ENCODE results near the gene TBL1XR1. TPM values are rescaled to one million over a fixed set of nuclear protein-coding genes. Genes with fewer than 3 reads are reported as not detected.

The TBL1XR1 gene
- total RNA-seq, 1 donor from 2014 or later, result 169 TPM

DNA sequence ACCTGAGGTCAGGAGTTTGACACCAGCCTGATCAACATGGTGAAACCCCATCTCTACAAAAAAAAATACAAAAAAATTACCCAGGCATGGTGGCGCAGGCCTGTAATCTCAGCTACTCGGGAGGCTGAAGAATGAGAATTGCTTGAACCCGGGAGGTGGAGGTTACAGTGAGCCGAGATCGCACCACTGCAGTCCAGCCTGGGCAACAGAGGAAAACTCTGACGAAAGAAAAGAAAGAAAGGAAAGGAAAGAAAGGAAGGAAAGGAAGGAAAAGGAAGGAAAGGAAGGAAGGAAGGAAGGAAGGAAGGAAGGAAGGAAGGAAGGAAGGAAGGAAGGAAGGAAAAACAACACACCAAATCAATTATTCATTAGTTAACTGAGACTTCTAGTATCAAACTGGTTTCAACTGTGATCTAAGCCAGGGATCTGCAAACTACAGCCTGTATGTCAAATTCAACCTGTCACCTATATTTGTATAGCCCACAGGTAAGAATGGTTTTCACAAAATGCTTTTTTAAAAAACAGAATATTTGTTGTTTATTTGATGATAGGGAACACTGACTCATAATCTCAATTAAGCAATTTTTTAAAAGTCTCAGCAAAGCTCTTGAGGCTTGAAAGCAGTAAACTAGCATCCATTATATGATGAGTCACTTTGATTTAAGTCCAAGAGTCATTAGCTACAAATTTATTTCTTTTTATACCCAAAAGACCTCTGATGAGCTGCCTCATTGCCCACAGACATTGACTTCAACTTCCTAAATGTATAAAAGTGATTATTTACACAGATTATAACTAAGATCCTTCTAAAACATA is 127.6 kb downstream of the TBL1XR1 start:
- intact Hi-C loops (cut with micrococcal nuclease), result no loop called here

DNA sequence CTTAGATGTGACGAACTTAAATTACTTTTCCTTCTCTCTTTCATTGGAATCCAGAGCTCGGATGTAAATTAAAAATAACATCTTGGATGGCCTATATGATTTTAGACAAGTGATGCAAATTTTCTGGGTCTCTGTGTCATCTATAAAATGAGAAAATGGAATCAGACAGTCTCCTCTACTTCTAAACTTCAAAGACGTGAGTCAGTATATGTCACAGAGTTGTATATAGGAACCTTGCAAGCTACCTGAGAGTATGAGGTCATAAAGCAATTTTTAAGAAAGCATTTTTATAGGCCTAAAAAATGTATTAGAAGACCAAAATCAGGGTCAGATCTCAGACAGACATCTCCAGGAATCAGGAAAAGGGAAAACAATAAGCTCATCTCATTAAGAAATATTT is 128.3 kb downstream of the TBL1XR1 start:
- intact Hi-C loops (cut with micrococcal nuclease), result no loop called here

DNA sequence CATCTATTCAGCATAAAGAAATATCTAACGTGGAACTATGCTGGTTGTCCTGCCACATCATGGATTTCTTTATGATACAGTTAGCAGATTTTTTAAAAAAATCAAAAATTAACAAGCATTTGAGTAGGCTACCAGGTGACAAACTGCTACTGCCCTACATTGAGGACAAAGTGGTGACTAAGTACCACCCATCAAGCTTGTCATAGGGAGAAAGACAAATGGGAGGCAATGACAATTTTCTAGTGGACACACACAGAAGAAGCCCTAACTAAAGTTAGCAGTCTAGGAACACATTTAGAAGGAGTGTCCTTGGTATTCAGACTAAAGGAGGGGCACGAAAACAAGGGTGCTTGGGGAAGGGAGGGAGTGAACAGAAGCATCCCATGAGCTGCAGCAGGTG is 131.2 kb downstream of the TBL1XR1 start:
- intact Hi-C loops (cut with micrococcal nuclease), result no loop called here

DNA sequence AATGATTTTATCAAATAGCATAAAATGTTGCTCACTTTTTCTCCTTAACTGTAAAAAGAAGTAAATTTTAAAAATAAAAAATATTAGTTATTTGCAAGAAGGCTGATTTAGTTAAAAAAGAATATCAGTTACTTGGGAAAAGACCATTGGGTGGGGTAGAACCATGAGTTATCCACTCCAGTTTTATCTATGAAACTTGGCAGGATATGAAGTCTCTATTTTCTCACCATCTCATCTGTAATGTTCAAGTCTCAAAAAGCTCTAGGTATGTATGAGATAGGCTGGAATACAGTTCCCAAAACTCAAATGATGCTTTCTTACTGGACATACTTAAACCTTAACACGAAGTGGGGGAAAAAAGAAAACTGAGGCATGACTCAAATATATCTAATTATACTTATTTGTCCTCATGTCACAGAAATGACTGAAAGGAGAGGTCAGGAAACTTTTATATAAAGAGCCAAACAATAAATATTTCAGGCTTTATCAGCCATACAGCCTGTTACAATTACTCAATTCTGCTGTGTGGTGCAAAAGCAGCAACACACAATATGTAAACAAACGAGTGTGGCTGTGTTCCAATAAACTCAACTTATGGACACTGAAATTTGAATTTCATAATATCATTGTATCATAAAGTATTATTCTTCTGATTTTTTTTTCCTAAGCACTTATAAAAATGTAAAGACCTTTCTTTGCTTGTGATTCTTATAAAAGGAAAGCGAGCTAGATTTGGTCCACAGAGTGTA is 131.8 kb downstream of the TBL1XR1 start:
- intact Hi-C loops (cut with micrococcal nuclease), result no loop called here

DNA sequence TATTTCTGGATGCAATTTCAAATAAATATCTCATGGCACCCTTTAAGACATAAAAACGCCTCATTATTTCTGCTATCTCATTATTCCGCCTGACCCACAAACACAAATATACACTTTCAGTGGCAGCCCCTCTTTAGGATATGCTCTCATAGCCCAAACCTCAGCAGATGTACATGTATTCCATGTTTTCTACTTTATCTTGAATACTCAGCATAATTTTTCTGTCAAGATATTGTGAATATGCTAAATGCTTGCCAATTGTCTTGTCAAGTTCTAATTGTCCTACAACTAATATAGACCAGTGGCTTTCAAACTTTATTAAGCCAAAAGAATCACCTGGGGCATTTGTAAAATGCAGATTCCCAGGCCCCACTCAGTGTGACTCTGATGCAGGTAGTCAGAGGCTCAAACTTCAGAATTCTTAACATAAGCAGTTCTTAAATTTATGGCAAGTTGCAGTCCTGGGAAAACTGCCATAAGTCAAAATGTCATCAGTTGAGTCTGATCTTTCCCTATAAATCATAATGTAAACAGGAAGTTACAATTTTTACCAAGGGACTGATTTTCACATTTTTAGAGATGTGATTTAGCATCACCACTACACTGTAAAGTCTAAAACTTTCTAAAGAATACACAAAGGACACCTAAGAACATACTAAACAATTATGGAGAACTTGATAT is 135.1 kb downstream of the TBL1XR1 start:
- intact Hi-C loops (cut with micrococcal nuclease), result loop anchor here (5.0 kb wide), 1 partner anchor 35 kb away; no protein-coding TSS in a partner anchor

DNA sequence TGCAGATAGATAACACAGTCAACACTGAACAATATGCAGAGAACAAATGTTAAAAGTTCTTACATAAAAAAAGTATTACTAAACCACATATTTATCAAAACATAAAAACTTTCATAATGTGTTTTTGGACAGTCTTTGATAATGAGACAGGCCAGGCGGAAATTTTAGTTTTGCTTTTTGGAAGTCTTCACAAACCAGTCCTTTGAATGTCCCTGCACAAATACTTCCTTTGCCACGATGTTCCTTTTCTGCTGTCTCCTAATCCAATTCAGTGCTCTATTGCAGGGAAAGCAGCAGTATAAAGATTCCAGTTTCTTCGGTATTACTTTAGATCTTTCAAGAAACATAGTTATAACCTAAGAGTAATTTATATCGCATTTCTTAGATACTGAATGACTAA is 135.9 kb downstream of the TBL1XR1 start:
- intact Hi-C loops (cut with micrococcal nuclease), result loop anchor here (5.0 kb wide), 1 partner anchor 36 kb away; no protein-coding TSS in a partner anchor

DNA sequence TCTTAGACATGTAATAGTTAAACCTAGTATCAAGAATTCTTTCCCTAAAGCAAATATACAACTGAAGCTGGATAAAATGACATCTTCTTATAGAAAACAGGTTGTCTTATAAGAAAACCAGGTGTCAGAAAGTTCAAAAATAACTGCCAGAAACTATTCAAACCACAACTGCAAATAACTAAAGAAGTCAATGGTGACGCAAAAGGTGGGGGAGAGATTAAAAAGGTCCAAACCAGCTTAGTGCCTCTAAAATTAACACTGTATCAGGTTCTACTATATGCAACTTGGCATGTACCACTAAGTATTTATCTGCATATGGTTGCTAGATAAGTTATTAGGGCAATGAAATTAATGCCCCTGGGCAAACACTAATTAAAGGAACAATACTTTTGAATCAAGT is 136.8 kb downstream of the TBL1XR1 start:
- intact Hi-C loops (cut with micrococcal nuclease), result loop anchor here (5.0 kb wide), 1 partner anchor 37 kb away; no protein-coding TSS in a partner anchor

DNA sequence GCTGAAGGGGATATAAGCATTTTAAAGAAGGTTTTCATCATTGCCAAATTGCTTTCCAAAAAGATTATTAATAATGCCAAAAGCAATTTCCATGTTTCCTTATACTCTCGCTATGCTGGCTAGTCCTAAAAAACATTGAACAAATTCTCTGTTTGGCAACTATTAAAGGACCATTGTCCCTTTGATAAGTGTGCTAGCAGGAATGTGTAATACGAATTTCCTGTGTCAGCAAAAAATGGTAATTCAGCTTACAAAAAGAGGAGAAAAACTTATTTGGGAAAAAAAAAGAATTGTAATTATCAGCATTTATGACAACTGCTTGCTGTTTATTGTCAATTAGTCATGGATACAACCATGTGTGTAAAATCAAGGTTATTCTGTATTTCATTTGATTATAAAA is 138.6 kb downstream of the TBL1XR1 start:
- intact Hi-C loops (cut with micrococcal nuclease), result loop anchor here (2.0 to 10.0 kb wide), 3 partner anchors 302 to 586 kb away; no protein-coding TSS in a partner anchor

DNA sequence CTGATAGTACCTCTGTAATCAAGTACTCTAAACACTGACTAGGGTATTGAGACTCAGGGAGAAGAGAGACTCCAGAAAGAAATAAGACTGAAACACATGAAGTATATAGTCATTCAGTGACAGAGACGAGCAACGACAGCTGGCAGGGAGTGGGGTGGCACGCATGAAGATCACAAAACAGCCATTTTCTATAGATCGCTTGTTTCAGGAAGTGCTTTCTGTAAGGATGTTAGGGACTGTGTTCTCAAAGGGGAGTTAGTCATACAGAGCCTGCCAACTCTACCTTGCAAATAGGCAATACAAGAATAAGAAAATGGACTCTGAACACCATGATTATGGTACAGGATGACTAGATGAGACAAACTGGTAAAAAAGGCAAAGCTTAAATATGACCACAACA is 139.5 kb downstream of the TBL1XR1 start:
- intact Hi-C loops (cut with micrococcal nuclease), result loop anchor here (2.0 to 10.0 kb wide), 3 partner anchors 303 to 587 kb away; no protein-coding TSS in a partner anchor

DNA sequence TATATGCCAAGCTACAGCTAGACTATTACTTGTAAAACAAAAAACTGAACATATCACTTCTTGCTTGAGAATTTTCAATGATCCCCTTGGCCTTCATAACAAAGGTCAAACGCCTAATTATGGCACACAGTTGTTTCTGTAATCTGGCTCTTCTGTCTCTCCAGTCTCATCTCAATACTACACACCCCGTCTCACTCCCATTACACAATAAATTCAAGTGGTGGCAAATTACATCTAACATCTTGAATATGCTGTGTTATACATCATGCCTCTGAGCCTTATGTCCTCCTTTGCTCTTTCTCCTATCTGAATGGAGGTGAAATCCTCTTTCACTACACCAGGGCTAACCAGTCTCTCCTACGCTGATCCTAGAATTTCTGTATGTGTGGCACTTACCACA is 140.4 kb downstream of the TBL1XR1 start:
- intact Hi-C loops (cut with micrococcal nuclease), result loop anchor here (10.0 kb wide), 2 partner anchors 488 to 588 kb away; no protein-coding TSS in a partner anchor

DNA sequence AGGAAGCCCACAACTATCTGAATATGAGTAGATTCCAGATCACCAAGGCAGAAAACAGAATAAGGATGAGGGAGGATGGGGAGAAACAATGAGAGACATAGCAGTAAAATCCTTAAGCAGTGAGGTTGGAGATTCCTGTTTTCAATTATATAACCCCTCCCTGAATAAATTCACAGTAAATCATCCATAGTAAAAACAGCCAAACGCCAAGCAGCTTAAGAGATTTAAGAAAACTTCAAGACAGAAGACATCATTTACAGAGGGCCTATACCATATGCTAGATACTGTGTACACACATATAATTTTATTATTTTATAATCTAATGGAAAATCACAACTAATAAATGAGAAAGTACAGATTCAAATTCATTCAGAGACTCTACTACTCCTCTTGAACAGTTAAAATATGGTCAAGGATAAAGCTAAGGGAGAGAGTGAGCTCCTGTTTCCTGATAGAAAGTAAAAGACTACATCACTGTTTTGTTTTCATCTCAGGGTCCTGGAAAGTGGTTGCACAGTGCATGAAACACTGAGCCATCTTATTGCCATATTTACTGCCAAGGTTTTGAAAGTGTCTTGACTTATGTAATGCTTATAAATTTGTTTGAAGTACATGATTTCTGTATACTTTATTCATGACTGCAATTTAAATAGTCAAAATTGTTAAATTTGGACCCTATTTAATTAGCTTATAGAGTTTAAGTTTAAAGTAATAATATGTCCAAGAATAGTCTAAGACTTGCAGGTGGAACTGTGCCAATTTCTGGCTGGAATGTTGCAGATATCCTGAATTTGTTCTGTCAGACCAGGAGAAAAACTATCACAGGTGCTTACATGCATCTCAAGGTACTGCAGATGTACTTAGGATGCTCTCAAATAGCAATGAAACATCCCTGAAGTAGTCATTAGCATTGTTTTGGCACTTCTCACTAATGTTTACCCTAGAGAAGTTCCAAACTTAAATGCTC is 141.4 kb downstream of the TBL1XR1 start:
- intact Hi-C loops (cut with micrococcal nuclease), result loop anchor here (10.0 kb wide), 2 partner anchors 489 to 589 kb away; no protein-coding TSS in a partner anchor

DNA sequence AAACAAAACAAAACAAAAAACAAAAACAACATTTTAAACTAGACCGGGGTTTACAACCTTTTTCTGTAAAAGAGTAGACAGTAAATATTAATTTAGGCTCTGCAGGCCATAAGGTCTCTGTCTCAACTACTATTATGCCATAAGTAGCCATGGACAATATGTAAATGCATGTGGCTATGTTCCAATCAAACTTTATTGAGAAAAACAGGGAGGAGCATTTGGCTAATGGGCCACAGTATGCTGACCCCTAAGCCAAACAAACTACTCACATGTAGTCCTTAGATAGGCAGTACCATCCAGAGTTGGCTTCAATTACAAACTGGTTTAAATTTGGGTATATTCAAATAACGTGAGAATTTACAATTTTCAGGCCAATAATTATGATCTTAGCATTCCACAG is 144.2 kb downstream of the TBL1XR1 start:
- intact Hi-C loops (cut with micrococcal nuclease), result loop anchor here (5.0 to 10.0 kb wide), 3 partner anchors 492 to 724 kb away; no protein-coding TSS in a partner anchor

DNA sequence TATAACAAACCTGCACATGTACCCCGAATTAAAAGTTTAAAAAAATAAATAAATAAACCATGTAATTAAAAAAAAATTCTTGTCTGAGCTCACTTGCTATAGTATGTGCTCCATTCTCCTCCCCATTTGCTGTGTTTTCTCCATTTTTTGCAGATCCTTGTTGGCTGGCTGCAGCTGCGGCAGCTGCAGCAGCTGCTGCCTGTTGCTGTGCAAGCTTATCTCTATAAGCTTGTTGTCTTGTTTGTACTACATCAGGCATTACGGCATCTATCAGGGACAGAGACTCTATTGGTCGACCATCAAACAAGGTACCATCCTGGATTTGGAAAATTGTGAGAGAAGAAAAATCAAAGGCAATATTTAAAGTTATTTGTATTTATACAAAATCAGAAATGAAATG is 145.9 kb downstream of the TBL1XR1 start:
- intact Hi-C loops (cut with micrococcal nuclease), result loop anchor here (1.0 to 10.0 kb wide), 7 partner anchors 145 to 1333 kb away; partner anchors contain the start of gene TBL1XR1

DNA sequence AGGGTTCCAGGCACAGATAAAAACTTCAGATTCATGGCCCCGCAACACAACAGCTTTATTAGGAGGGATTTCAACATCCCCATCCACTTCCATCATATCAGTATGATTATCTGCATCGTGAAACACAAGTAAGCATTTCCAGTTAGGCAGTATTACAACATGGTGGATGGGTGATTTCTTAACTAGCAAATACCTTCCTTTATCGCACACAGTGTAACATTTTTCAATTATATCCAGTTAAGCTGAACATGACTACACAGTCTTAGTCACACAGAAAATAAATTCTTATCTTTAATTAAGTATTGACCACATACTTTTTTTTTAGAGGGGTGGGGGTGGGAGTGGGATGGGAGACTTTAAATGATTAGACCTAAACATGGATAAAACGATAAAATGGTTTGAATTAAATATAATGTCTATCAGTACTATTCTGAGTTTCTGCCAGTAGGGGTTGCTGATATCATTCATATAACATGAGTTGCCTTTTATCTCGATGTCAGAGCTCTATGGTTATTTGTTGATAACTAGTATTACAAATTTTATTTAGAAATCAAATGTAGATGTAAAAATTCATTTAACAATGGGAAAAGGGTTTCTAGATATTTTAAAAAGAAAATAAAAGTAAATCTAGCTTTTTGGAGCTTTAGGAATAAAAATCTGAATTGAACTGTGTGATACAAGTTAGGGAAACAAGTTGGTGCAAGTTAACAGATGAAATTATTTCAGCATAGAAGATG is 146.6 kb downstream of the TBL1XR1 start:
- intact Hi-C loops (cut with micrococcal nuclease), result loop anchor here (1.0 to 10.0 kb wide), 7 partner anchors 146 to 1334 kb away; partner anchors contain the start of gene TBL1XR1

DNA sequence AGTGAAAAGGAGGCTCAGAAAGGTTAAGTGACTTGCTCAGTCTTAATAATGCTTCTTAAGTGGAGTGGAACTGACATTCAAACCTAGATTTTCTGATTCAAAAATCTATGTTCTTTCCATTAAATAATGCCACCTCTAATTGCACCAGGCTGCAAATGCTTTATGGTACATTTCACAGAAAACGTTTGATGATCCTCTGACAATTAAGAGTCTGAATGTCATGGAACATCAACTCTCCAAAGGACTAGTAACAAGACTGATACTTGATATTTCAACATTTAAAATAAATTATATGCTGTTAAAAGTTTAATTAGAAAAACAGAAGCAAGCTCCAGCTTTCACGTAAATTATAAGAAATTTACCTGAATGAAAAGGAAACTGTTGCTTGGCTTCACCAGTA is 151.5 kb downstream of the TBL1XR1 start:
- intact Hi-C loops (cut with micrococcal nuclease), result no loop called here

DNA sequence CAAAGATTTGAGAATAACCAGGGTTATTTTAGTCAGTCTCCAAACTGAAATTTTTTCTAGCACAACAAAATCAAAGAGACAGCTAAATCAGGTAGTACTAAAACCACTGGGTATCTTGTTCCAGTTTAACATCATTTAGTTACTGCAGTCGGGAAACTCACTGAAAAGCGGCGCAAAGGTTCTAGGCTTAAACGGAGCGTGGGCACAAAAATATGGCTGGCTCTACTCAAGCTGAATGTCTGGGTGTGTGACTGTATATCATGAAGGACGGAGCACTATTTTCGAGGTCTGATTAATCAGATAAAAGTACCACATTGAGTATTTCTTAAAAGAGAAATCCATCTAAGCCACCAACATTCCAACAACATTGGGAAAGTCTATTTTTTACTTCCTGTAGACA is 152.1 kb downstream of the TBL1XR1 start:
- intact Hi-C loops (cut with micrococcal nuclease), result no loop called here

DNA sequence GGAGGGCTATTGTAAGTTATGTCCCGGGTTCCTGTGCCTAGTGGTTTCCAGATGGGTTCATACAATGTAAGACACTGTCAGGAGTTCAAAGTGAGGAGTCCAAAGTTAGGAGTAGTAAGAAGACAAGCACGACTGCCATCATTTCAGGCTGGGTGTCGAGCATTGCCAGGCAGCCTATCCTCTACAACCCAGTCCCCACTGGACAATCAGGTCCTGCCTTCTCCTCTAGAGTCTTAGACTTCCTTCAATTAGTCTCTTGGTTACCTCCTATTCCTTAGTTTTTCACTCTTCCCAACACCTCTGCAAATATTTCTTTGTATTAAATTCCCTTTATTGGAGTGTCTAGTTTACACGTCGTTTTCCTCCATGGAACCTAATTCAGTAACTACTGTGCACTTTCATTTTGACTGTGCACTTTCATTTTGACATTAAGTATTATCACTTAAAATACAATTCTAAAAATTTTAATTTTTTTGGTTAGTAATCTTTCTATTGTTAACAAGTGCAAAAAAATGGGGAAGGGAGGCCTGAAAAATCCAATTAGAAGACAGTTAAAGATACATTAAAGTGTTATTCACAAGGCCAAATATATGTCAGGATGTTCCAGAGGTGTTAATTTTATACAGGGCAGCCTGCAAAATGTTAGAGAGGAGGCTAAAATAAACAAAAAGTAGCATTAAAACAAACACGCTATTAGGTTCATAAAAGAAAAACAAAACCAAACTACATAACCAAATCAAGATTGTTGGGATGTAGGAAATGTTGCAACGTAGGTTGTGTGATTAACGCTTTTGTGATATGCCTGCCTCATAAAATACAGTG is 155.3 kb downstream of the TBL1XR1 start:
- intact Hi-C loops (cut with micrococcal nuclease), result no loop called here

DNA sequence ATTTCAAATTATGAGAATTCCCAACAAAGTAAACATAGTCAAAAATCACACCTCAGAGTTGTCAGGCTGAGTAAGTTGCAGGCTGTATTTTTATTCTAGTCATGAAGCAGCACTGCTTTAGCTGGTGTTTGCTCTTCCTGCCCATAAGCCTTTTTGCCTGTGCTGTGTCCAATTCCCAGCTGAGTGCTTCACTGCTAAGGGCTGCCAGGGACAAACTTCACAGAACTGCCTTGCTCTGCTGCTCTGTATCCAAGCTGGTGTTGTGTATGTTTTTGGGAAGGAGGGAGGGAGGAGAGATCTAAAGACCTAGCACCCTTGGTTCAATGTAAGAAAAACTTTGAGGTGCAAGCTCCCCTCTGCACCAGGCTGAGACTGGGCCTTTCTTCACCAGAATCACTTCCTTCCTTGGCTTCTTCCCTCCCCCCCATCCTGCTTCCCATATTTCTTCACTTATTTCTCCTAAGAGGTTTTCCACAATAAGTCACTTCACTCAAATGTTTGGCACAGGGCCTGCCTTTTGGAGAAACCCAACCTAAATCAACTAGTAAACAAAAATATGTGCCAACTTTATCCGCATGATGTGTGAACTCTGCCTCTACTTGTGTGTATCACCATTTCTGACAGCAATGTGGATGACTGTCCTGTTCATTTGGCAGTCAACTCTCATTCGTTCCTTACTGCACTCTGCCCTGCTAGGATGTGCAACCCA is 156.1 kb downstream of the TBL1XR1 start:
- intact Hi-C loops (cut with micrococcal nuclease), result no loop called here

Measured in T-helper 2 cell treated with Interferon-gamma antibody and Interleukin-4, amounts not matched to agents 100 ng/mL and 5 ng/mL, for 36 hours (primary cell).